Measurements from ENCODE around the gene MIER2.
"Not testable (repeated sequence)": the region's sequence is repeated elsewhere in the genome, so short reads cannot be mapped to it uniquely, and the experiment has no call there.

MIER2 gene

GRCh38 chr19:362683-363082 lies 18.1 kb upstream of the MIER2 start:
- Histone ChIP-seq H3K36me3 (no peaks in the 10 kb centered on the region), H3K9me3 (peaks cover 9% of the 10 kb centered on the region), H3K4me2 (no peak overlapping the region), H3K4me1 (no peaks in the 10 kb centered on the region), H3K4me3 (no peak overlapping the region), H3K27ac (no peak overlapping the region), H4K20me1 (no peaks in the 10 kb centered on the region), H3K9ac (no peak overlapping the region), H3K27me3 (no peaks in the 10 kb centered on the region)
- no peak for TF ChIP-seq Cebpa-rat (IDR thresholded peaks at IDR 0.05)

- H3K27me3 ChIP-seq, result no peaks in the 10 kb centered on the region
- no peak overlapping the region for H3K4me3 ChIP-seq
- no peaks in the 10 kb centered on the region for H3K4me1 ChIP-seq
- no peaks in the 10 kb centered on the region for H3K36me3 ChIP-seq
- H3K27ac ChIP-seq, result no peak overlapping the region
- H3K4me2 ChIP-seq, result no peak overlapping the region
- no peaks in the 10 kb centered on the region for H4K20me1 ChIP-seq
- peaks cover 12% of the 10 kb centered on the region for H3K9me3 ChIP-seq
- H3K9ac ChIP-seq, result no peak overlapping the region
- no peak for TF ChIP-seq Cebpa-rat (IDR thresholded peaks at IDR 0.05)
Observed at GRCh38 chr19:362154-362553, 17.6 kb upstream of the MIER2 start.

GRCh38 chr19:359653-359925 lies 15.0 kb upstream of the MIER2 start:
- no peak for TF ChIP-seq Cebpa-rat (IDR thresholded peaks at IDR 0.05)
- Histone ChIP-seq H3K9ac (no peak overlapping the region), H4K20me1 (no peaks in the 10 kb centered on the region), H3K36me3 (no peaks in the 10 kb centered on the region), H3K9me3 (peaks cover 23% of the 10 kb centered on the region), H3K27ac (no peak overlapping the region), H3K4me1 (no peaks in the 10 kb centered on the region), H3K27me3 (no peaks in the 10 kb centered on the region), H3K4me2 (no peak overlapping the region), H3K4me3 (no peak overlapping the region)

- not testable (repeated sequence) for H3K4me1 ChIP-seq, H3K27me3 ChIP-seq, H3K4me2 ChIP-seq, H4K20me1 ChIP-seq, H3K36me3 ChIP-seq, H3K4me3 ChIP-seq, H3K27ac ChIP-seq, H3K9ac ChIP-seq
- peaks cover 49% of the 10 kb centered on the region for H3K9me3 ChIP-seq
Observed at GRCh38 chr19:355536-355935, 10.9 kb upstream of the MIER2 start.

GRCh38 chr19:355134-355533 lies 10.5 kb upstream of the MIER2 start:
- Histone ChIP-seq H3K4me3 (no peak overlapping the region), H3K4me1 (no peaks in the 10 kb centered on the region), H3K27me3 (no peaks in the 10 kb centered on the region), H3K27ac (no peak overlapping the region), H3K9ac (no peak overlapping the region), H3K4me2 (no peak overlapping the region), H3K9me3 (peaks cover 49% of the 10 kb centered on the region), H3K36me3 (no peaks in the 10 kb centered on the region), H4K20me1 (no peaks in the 10 kb centered on the region)
- no peak for TF ChIP-seq Cebpa-rat (IDR thresholded peaks at IDR 0.05)

GRCh38 chr19:351976-352625 lies 7.5 kb upstream of the MIER2 start:
- Histone ChIP-seq H3K4me3 (no peak overlapping the region), H3K4me2 (no peak overlapping the region), H4K20me1 (no peaks in the 10 kb centered on the region), H3K9me3 (peaks cover 47% of the 10 kb centered on the region), H3K36me3 (no peaks in the 10 kb centered on the region), H3K9ac (no peak overlapping the region), H3K4me1 (no peaks in the 10 kb centered on the region), H3K27ac (no peak overlapping the region), H3K27me3 (no peaks in the 10 kb centered on the region)
- no peak for TF ChIP-seq Cebpa-rat (IDR thresholded peaks at IDR 0.05)

- H3K4me2 ChIP-seq, result no peak overlapping the region
- H3K4me1 ChIP-seq, result peaks cover 6% of the 10 kb centered on the region
- peaks cover 6% of the 10 kb centered on the region for H4K20me1 ChIP-seq
- peaks cover 17% of the 10 kb centered on the region for H3K9me3 ChIP-seq
- no peaks in the 10 kb centered on the region for H3K36me3 ChIP-seq
- no peak overlapping the region for H3K27ac ChIP-seq
- no peak overlapping the region for H3K9ac ChIP-seq
- H3K4me3 ChIP-seq, result no peak overlapping the region
- no peak for TF ChIP-seq Cebpa-rat (IDR thresholded peaks at IDR 0.05)
- H3K27me3 ChIP-seq, result no peaks in the 10 kb centered on the region
Observed at GRCh38 chr19:347946-348861, 3.6 kb upstream of the MIER2 start.

- H3K4me3 ChIP-seq, result no peak overlapping the region
- TF ChIP-seq Cebpa-rat (IDR thresholded peaks at IDR 0.05), result no peak
- H3K4me2 ChIP-seq, result no peak overlapping the region
- peaks cover 5% of the 10 kb centered on the region; the same call in 1 of the 2 replicates for H3K9me3 ChIP-seq
- H3K27me3 ChIP-seq, result no peaks in the 10 kb centered on the region
- H3K27ac ChIP-seq, result no peak overlapping the region
- H3K4me1 ChIP-seq, result peaks cover 34% of the 10 kb centered on the region
- H3K36me3 ChIP-seq, result peaks cover 6% of the 10 kb centered on the region
- H4K20me1 ChIP-seq, result peaks cover 34% of the 10 kb centered on the region
- H3K9ac ChIP-seq, result no peak overlapping the region
Observed at GRCh38 chr19:345320-345879, 804 bp upstream of the MIER2 start.

- H3K9me3 ChIP-seq, result peaks cover 11% of the 10 kb centered on the region
- H3K9ac ChIP-seq, result peak overlapping the region; percentile 79
- peak overlapping the region; percentile 79 for H3K4me2 ChIP-seq
- peak overlapping the region; percentile 73 for H3K4me3 ChIP-seq
- H3K4me1 ChIP-seq, result peaks cover 38% of the 10 kb centered on the region
- no peak for TF ChIP-seq Cebpa-rat (IDR thresholded peaks at IDR 0.05)
- H3K27me3 ChIP-seq, result no peaks in the 10 kb centered on the region
- H3K36me3 ChIP-seq, result peaks cover 16% of the 10 kb centered on the region
- H4K20me1 ChIP-seq, result peaks cover 38% of the 10 kb centered on the region
- peak overlapping the region; percentile 78 for H3K27ac ChIP-seq
Observed at GRCh38 chr19:343941-344624, 513 bp downstream of the MIER2 start.
